SK-N-SH (cell line): Measurements from ENCODE around the gene WNT8A. TPM values are rescaled to one million over a fixed set of nuclear protein-coding genes. Genes with fewer than 3 reads are reported as not detected.

Experiments
- CTCF ChIA-PET: fragments of 300-600, 350-600 bp; formaldehyde crosslinking; extraction: SDS; loops from one replicate; lab custom pipeline; 2021; lab: Yijun Ruan, JAX
- POLR2A ChIA-PET: fragments of 350-600 bp; sonication (Branson Sonifier 250); formaldehyde crosslinking; extraction: SDS; loops from one replicate; lab custom pipeline; 2020; ENCODE audit warnings: antibody characterized with exemption, inconsistent platforms; lab: Yijun Ruan, JAX
- DNase-seq: peaks from one replicate; pipeline ENCODE4 v3.0.0; 2012
- H2AFZ ChIP-seq: fragments of 200-600 bp; sonication (generic); 2 replicates; pipeline ENCODE4 v1.8.1; 2016; ENCODE audit warnings: antibody characterized with exemption, mild to moderate bottlenecking, low read depth
- H3F3A ChIP-seq: fragments of 200-600 bp; sonication (generic); replicated peaks from 2 replicates; pipeline ENCODE3; 2016; ENCODE audit warnings: antibody characterized with exemption, mild to moderate bottlenecking; ENCODE audit not compliant: insufficient read depth
- H3K27ac ChIP-seq, 2 experiments: fragments of 200-500 bp in 1 of 2; fragments of 200-600 bp in 1 of 2; sonication (Bioruptor generic) in 1 of 2; sonication (generic), shearing (Covaris generic) in 1 of 2; 2 replicates each; pipeline versions ENCODE4 v1.5.1 to v1.6.1; 2014 to 2016; ENCODE audit warnings: low read depth in 2 of 2, inconsistent platforms in 1 of 2, low read length in 1 of 2, mild to moderate bottlenecking in 1 of 2, mixed read lengths in 1 of 2
- H3K27me3 ChIP-seq: fragments of 200-600 bp; sonication (generic), shearing (Covaris generic); 2 replicates; pipeline ENCODE4 v1.6.1; 2016; ENCODE audit warnings: mixed run types; ENCODE audit not compliant: insufficient read depth
- H3K36me3 ChIP-seq, 2 experiments: fragments of 200-500 bp in 1 of 2; fragments of 200-600 bp in 1 of 2; sonication (Bioruptor generic) in 1 of 2; sonication (generic) in 1 of 2; replicated peaks in 1 of 2; 2 replicates each; pipeline versions ENCODE3 to v1.5.1; 2014 to 2016; ENCODE audit warnings: low read length in 1 of 2, mild to moderate bottlenecking in 1 of 2; ENCODE audit not compliant: insufficient read depth in 2 of 2, control insufficient read depth in 1 of 2
- H3K4me1 ChIP-seq, 2 experiments: fragments of 200-500 bp in 1 of 2; fragments of 200-600 bp in 1 of 2; sonication (Bioruptor generic) in 1 of 2; sonication (generic), shearing (Covaris generic) in 1 of 2; 2 replicates each; pipeline versions ENCODE4 v1.5.1 to v1.6.1; 2014 to 2016; ENCODE audit warnings: low read depth in 1 of 2, low read length in 1 of 2, mixed run types in 1 of 2; ENCODE audit not compliant: insufficient read depth in 2 of 2, control insufficient read depth in 1 of 2
- H3K4me2 ChIP-seq: fragments of 200-600 bp; sonication (generic), shearing (Covaris generic); 2 replicates; pipeline ENCODE4 v1.6.1; 2017; ENCODE audit warnings: mixed run types
- H3K4me3 ChIP-seq, 2 experiments: fragments of 200-500 bp in 1 of 2; fragments of 200-600 bp in 1 of 2; sonication (Bioruptor generic) in 1 of 2; sonication (generic), shearing (Covaris generic) in 1 of 2; 2 replicates each; pipeline versions ENCODE4 v1.5.1 to v1.8.1; 2014 to 2016; ENCODE audit warnings: low read depth in 2 of 2, inconsistent platforms in 1 of 2, low read length in 1 of 2, mild to moderate bottlenecking in 1 of 2, mixed read lengths in 1 of 2, moderate library complexity in 1 of 2
- H3K79me2 ChIP-seq: fragments of 200-600 bp; sonication (generic); 2 replicates; pipeline ENCODE4 v1.8.1; 2017; ENCODE audit warnings: mild to moderate bottlenecking; ENCODE audit not compliant: insufficient read depth
- H3K9ac ChIP-seq: fragments of 200-600 bp; sonication (generic); 2 replicates; pipeline ENCODE4 v1.6.1; 2017; ENCODE audit warnings: mixed run types
- H3K9me2 ChIP-seq: fragments of 200-600 bp; sonication (generic); 2 replicates; pipeline ENCODE4 v1.6.1; 2017; ENCODE audit warnings: mixed run types
- H3K9me3 ChIP-seq: fragments of 200-600 bp; sonication (generic); 2 replicates; pipeline ENCODE4 v1.6.1; 2017; ENCODE audit warnings: mixed run types, mild to moderate bottlenecking, moderate library complexity
- H4K20me1 ChIP-seq: fragments of 200-600 bp; sonication (generic); 2 replicates; pipeline ENCODE4 v1.6.1; 2017; ENCODE audit warnings: mild to moderate bottlenecking, mixed run types; ENCODE audit not compliant: insufficient read depth
- CHD2 ChIP-seq: fragments of 150-350 bp; IDR thresholded peaks from 2 replicates; pipeline ENCODE4 v1.6.1; 2018; ENCODE audit warnings: low read length; ENCODE audit not compliant: partially characterized antibody
- EZH2phosphoT487 ChIP-seq: fragments of 200-600 bp; sonication (generic); IDR thresholded peaks from 2 replicates; pipeline ENCODE4 v1.6.1; 2017; ENCODE audit warnings: low read depth, mixed run types, mild to moderate bottlenecking, antibody characterized with exemption, moderate library complexity, borderline replicate concordance
- FOSL2 ChIP-seq: IDR thresholded peaks from 2 replicates; pipeline ENCODE4 v1.4.0; 2012; ENCODE audit warnings: low read depth, mild to moderate bottlenecking, moderate library complexity, borderline replicate concordance
- FOXJ3 ChIP-seq: sonication (generic); formaldehyde crosslinking; IDR thresholded peaks from 2 replicates; pipeline ENCODE4 v1.5.1; 2020; ENCODE audit warnings: mild to moderate bottlenecking, missing genetic modification reagents
- FOXM1 ChIP-seq: IDR thresholded peaks from 2 replicates; pipeline ENCODE4 v1.4.0; 2012; ENCODE audit warnings: low read depth, mild to moderate bottlenecking
- JUND ChIP-seq: IDR thresholded peaks from 2 replicates; pipeline ENCODE4 v1.4.0; 2012
- MEF2A ChIP-seq: IDR thresholded peaks from 2 replicates; pipeline ENCODE4 v1.4.0; 2012; ENCODE audit warnings: low read depth, borderline replicate concordance
- MXI1 ChIP-seq: IDR thresholded peaks from 2 replicates; pipeline ENCODE4 v1.6.1; 2012; ENCODE audit warnings: mild to moderate bottlenecking, low read depth, low read length, improper control_type of control experiment
- NRF1 ChIP-seq: IDR thresholded peaks from 2 replicates; pipeline ENCODE4 v1.6.1; 2012; ENCODE audit warnings: low read depth, mild to moderate bottlenecking, low read length
- RAD21 ChIP-seq: IDR thresholded peaks from 2 replicates; pipeline ENCODE4 v1.6.1; 2012; ENCODE audit warnings: mild to moderate bottlenecking, low read length
- RCOR1 ChIP-seq: fragments of 150-350 bp; IDR thresholded peaks from 2 replicates; pipeline ENCODE4 v1.6.1; 2017; ENCODE audit warnings: antibody characterized with exemption, low read length
- RFX5 ChIP-seq: IDR thresholded peaks from 2 replicates; pipeline ENCODE4 v1.6.1; 2012; ENCODE audit warnings: mild to moderate bottlenecking, improper control_type of control experiment, low read length
- RXRA ChIP-seq: IDR thresholded peaks from 2 replicates; pipeline ENCODE4 v1.4.0; 2012; ENCODE audit warnings: low read depth, mild to moderate bottlenecking, borderline replicate concordance
- SIN3A ChIP-seq: IDR thresholded peaks from 2 replicates; pipeline ENCODE4 v1.6.1; 2012; ENCODE audit warnings: low read depth, mild to moderate bottlenecking, low read length, moderate library complexity, borderline replicate concordance
- TAF1 ChIP-seq: IDR thresholded peaks from 2 replicates; pipeline ENCODE4 v1.6.1; 2012; ENCODE audit warnings: low read depth, mild to moderate bottlenecking, low read length, moderate library complexity, borderline replicate concordance
- TCF12 ChIP-seq: IDR thresholded peaks from 2 replicates; pipeline ENCODE4 v1.4.0; 2012
- YY1 ChIP-seq: IDR thresholded peaks from 2 replicates; pipeline ENCODE4 v1.4.0; 2012; ENCODE audit warnings: low read depth, mild to moderate bottlenecking
- WGBS: methylation state at CpG from one replicate; pipeline ENCODE4 v1.1.6; 2017; ENCODE audit warnings: low lambda C conversion rate; 5-methylcytosine and 5-hydroxymethylcytosine counted together
- polyA plus RNA-seq, 3 experiments: library from polyadenylated mRNA; depleted of rRNA; stranded (reverse); fragments of >200 nt; gene quantifications; 2 replicates each; pipeline ENCODE4 v1.2.3, GENCODE V29; 2012
- TF ChIP-seq, protein P1 (sequence below): IDR thresholded peaks from 2 replicates; pipeline ENCODE4 v1.4.0; 2012; ENCODE audit warnings: low read depth, borderline replicate concordance
- TF ChIP-seq, protein P2 (sequence below): fragments of 150-350 bp; IDR thresholded peaks from 2 replicates; pipeline ENCODE4 v1.6.1; 2017; ENCODE audit warnings: antibody characterized with exemption, low read length, low read depth, borderline replicate concordance
- TF ChIP-seq, protein P3 (sequence below): fragments of 150-350 bp; IDR thresholded peaks from 2 replicates; pipeline ENCODE4 v1.6.1; 2016; ENCODE audit warnings: mild to moderate bottlenecking, low read depth, low read length

The WNT8A gene
- polyA plus RNA-seq, 1 of the 3 experiments (the other 2 are of a cell fraction), result not detected

DNA sequence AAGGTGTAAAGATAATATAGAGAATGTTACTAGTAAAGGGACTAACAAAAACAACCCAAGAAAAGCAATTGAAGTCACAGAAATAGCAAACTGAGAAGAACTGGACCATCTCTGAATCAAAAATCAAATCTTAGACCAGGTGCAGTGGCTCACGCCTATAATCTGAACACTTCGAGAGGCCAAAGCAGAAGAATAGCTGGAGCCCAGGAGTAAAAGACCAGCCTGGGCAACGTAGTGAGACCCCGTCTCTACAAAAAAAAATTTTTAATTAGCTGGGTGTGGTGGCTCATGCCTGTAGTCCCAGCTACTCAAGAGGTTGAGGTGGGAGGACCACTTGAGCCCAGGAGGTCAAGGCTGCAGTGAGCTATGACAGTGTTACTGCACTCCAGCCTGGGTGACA lies 27.3 kb downstream of the WNT8A start (continued):
- TF ChIP-seq, protein P1, sequence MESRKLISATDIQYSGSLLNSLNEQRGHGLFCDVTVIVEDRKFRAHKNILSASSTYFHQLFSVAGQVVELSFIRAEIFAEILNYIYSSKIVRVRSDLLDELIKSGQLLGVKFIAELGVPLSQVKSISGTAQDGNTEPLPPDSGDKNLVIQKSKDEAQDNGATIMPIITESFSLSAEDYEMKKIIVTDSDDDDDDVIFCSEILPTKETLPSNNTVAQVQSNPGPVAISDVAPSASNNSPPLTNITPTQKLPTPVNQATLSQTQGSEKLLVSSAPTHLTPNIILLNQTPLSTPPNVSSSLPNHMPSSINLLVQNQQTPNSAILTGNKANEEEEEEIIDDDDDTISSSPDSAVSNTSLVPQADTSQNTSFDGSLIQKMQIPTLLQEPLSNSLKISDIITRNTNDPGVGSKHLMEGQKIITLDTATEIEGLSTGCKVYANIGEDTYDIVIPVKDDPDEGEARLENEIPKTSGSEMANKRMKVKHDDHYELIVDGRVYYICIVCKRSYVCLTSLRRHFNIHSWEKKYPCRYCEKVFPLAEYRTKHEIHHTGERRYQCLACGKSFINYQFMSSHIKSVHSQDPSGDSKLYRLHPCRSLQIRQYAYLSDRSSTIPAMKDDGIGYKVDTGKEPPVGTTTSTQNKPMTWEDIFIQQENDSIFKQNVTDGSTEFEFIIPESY, result no peak
- TF ChIP-seq TAF1 (no peak), NRF1 (no peak), TCF12 (no peak)

DNA sequence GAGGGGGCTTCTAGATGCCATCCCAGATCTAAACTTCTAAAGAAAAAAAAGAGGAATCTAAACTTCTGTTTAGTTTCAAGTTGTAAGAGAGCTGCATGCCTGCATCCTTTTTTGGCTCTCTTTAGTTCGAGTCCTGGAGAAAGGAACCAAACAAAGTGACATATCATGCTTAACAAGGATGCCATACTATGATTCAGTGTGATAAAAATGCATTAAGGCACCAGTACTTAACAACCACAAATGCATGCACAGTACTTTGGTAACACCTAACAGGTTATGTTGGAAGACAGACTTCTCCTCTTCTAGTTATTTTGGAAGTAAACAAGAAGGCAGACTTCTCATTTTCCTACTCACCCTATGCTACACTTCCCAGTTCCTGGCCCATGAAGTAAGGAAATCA lies 28.1 kb downstream of the WNT8A start:
- WGBS, result 4% methylated on average over 1 of the region's 1 CpG
- POLR2A ChIA-PET, result no interaction called here
- no peak for DNase-seq
- Histone ChIP-seq H3K79me2 (no peaks in the 10 kb centered on the region), H3K4me2 (0 out of 2 replicates have a peak overlapping the region, but pooled peaks have one; percentile 27), H2AFZ (peak overlapping the region; percentile 20; the same call in 1 of the 2 replicates), H3K4me3 (no peak overlapping the region), H3K9me2 (no peaks in the 10 kb centered on the region), H3K27ac (no peak overlapping the region), H3K9me3 (no peaks in the 10 kb centered on the region), H3K4me1 (no peaks in the 10 kb centered on the region), H3F3A (peaks cover 14% of the 10 kb centered on the region), H3K27me3 (no peaks in the 10 kb centered on the region), H3K36me3 (no peaks in the 10 kb centered on the region), H4K20me1 (no peaks in the 10 kb centered on the region), H3K9ac (no peak overlapping the region)
- TF ChIP-seq YY1, result no peak
- peak; percentile 30; the same call in 1 of the 2 replicates for TF ChIP-seq FOSL2
- CTCF ChIA-PET, result interaction anchor here (1.2 to 4.5 kb wide), 5 partner anchors 21 to 76 kb away, joined by 3 to 18 read pairs (median 16); no protein-coding TSS in a partner anchor

DNA sequence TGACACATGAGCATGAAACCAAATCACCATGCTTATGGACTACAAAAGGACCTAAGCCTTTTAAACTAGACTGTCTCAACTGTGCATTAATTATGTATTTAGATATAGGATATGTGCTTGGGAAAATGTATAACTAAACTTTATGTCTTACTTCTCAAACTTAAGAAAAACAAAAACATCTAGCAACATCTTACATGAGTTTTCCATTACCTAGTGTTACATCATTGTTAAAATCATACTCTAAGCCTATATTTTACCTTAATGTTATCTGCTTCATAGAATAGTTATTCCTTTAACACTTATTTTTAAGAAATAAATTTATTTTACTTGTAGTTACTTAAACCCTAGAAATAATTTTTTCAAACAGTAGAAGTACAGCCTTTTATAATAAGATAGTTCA lies 31.4 kb downstream of the WNT8A start:
- Histone ChIP-seq H3K4me2 (no peak overlapping the region), H3K27me3 (no peaks in the 10 kb centered on the region), H3F3A (peaks cover 7% of the 10 kb centered on the region), H3K9ac (no peak overlapping the region), H4K20me1 (no peaks in the 10 kb centered on the region), H3K36me3 (no peaks in the 10 kb centered on the region), H3K9me2 (no peaks in the 10 kb centered on the region), H3K9me3 (no peaks in the 10 kb centered on the region), H3K4me3 (no peak overlapping the region), H3K27ac (no peak overlapping the region), H3K79me2 (no peaks in the 10 kb centered on the region), H2AFZ (no peak overlapping the region), H3K4me1 (no peaks in the 10 kb centered on the region)
- ChIA-PET POLR2A (no interaction called here), CTCF (no interaction called here)
- DNase-seq, result no peak
- TF ChIP-seq RCOR1 (no peak), EZH2phosphoT487 (no peak), RAD21 (no peak), JUND (no peak), RXRA (no peak), CHD2 (no peak), SIN3A (no peak), RFX5 (no peak), FOXJ3 (no peak), MXI1 (no peak), TCF12 (no peak), FOXM1 (no peak), TAF1 (no peak), NRF1 (no peak), MEF2A (no peak)
- TF ChIP-seq, protein P2, sequence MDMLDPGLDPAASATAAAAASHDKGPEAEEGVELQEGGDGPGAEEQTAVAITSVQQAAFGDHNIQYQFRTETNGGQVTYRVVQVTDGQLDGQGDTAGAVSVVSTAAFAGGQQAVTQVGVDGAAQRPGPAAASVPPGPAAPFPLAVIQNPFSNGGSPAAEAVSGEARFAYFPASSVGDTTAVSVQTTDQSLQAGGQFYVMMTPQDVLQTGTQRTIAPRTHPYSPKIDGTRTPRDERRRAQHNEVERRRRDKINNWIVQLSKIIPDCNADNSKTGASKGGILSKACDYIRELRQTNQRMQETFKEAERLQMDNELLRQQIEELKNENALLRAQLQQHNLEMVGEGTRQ, result no peak
- TF ChIP-seq, protein P1, result no peak
- TF ChIP-seq, protein P3, sequence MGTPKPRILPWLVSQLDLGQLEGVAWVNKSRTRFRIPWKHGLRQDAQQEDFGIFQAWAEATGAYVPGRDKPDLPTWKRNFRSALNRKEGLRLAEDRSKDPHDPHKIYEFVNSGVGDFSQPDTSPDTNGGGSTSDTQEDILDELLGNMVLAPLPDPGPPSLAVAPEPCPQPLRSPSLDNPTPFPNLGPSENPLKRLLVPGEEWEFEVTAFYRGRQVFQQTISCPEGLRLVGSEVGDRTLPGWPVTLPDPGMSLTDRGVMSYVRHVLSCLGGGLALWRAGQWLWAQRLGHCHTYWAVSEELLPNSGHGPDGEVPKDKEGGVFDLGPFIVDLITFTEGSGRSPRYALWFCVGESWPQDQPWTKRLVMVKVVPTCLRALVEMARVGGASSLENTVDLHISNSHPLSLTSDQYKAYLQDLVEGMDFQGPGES, result no peak
